HUES48 (cell line): ENCODE data around the gene KLF17.

Source experiments
- H3K27ac ChIP-seq: one replicate; pipeline ENCODE4 v1.7.0; 2013; ENCODE audit warnings: low read depth, low read length, inconsistent platforms
- H3K27me3 ChIP-seq: 2 replicates; pipeline ENCODE4 v1.6.1; 2013; ENCODE audit warnings: mild to moderate bottlenecking, low read length; ENCODE audit not compliant: control insufficient read depth, insufficient read depth
- H3K36me3 ChIP-seq: 2 replicates; pipeline ENCODE4 v1.6.1; 2013; ENCODE audit warnings: low read length; ENCODE audit not compliant: control insufficient read depth, insufficient read depth
- H3K4me1 ChIP-seq: 2 replicates; pipeline ENCODE4 v1.6.1; 2013; ENCODE audit warnings: mild to moderate bottlenecking, low read length; ENCODE audit not compliant: control insufficient read depth, insufficient read depth
- H3K4me3 ChIP-seq: 2 replicates; pipeline ENCODE4 v1.5.1; 2013; ENCODE audit warnings: mild to moderate bottlenecking, low read depth, low read length
- H3K9ac ChIP-seq: 2 replicates; pipeline ENCODE4 v1.6.1; 2013; ENCODE audit warnings: mild to moderate bottlenecking, low read depth, low read length, moderate library complexity
- H3K9me3 ChIP-seq: 2 replicates; pipeline ENCODE4 v1.6.1; 2013; ENCODE audit warnings: low read length; ENCODE audit not compliant: control insufficient read depth, insufficient read depth

KLF17 gene

GRCh38 chr1:44118682-44119081 is at the start of gene KLF17:
KLF17 (plus strand) TSS chr1:44118821; CDS start chr1:44118908, 87 bp downstream.
- Histone ChIP-seq H3K27ac (peak within 1 kb of the TSS; percentile 51), H3K27me3 (no peaks in the 10 kb centered on the region), H3K4me3 (no peak within 1 kb of the TSS), H3K9me3 (no peaks in the 10 kb centered on the region), H3K36me3 (no peaks in the 10 kb centered on the region), H3K9ac (no peak within 1 kb of the TSS), H3K4me1 (peaks cover 11% of the 10 kb centered on the region)

- Histone ChIP-seq H3K9ac (no peak overlapping the region), H3K4me3 (no peak overlapping the region), H3K27ac (no peak overlapping the region), H3K4me1 (peaks cover 10% of the 10 kb centered on the region; the same call in 1 of the 2 replicates), H3K36me3 (no peaks in the 10 kb centered on the region), H3K9me3 (no peaks in the 10 kb centered on the region), H3K27me3 (no peaks in the 10 kb centered on the region; the same call in 1 of the 2 replicates)
Measured at GRCh38 chr1:44071461-44071860, 47.2 kb upstream of the KLF17 start.

- H3K36me3 ChIP-seq = no peaks in the 10 kb centered on the region
- no peak overlapping the region for H3K27ac ChIP-seq
- H3K27me3 ChIP-seq = no peaks in the 10 kb centered on the region
- H3K4me3 ChIP-seq = no peak overlapping the region
- H3K9ac ChIP-seq = no peak overlapping the region
- H3K4me1 ChIP-seq = peaks cover 10% of the 10 kb centered on the region; the same call in 1 of the 2 replicates
- no peaks in the 10 kb centered on the region for H3K9me3 ChIP-seq
Measured at GRCh38 chr1:44072204-44072603, 46.4 kb upstream of the KLF17 start.

- Histone ChIP-seq H3K9me3 (no peaks in the 10 kb centered on the region), H3K9ac (no peak overlapping the region), H3K4me3 (no peak overlapping the region), H3K27me3 (no peaks in the 10 kb centered on the region), H3K27ac (no peak overlapping the region), H3K4me1 (peaks cover 10% of the 10 kb centered on the region; the same call in 1 of the 2 replicates), H3K36me3 (no peaks in the 10 kb centered on the region)
Measured at GRCh38 chr1:44072821-44073220, 45.8 kb upstream of the KLF17 start.

- H3K27me3 ChIP-seq = no peaks in the 10 kb centered on the region
- H3K36me3 ChIP-seq = no peaks in the 10 kb centered on the region
- H3K4me1 ChIP-seq = peaks cover 10% of the 10 kb centered on the region; the same call in 1 of the 2 replicates
- no peak overlapping the region for H3K9ac ChIP-seq
- no peaks in the 10 kb centered on the region for H3K9me3 ChIP-seq
- no peak overlapping the region for H3K4me3 ChIP-seq
- H3K27ac ChIP-seq = no peak overlapping the region
Measured at GRCh38 chr1:44073528-44073927, 45.1 kb upstream of the KLF17 start.

- Histone ChIP-seq H3K9ac (no peak overlapping the region), H3K4me1 (0 out of 2 replicates have a peak, but pooled peaks cover 10% of the 10 kb centered on the region)
Measured at GRCh38 chr1:44074415-44074814, 44.2 kb upstream of the KLF17 start.

GRCh38 chr1:44076066-44076465 is 42.6 kb upstream of the KLF17 start:
- no peaks in the 10 kb centered on the region for H3K36me3 ChIP-seq
- H3K27me3 ChIP-seq = no peaks in the 10 kb centered on the region
- H3K4me3 ChIP-seq = no peak overlapping the region
- H3K9ac ChIP-seq = no peak overlapping the region
- 0 out of 2 replicates have a peak, but pooled peaks cover 7% of the 10 kb centered on the region for H3K4me1 ChIP-seq
- no peak overlapping the region for H3K27ac ChIP-seq
- H3K9me3 ChIP-seq = no peaks in the 10 kb centered on the region

More at GRCh38 chr1:44074415-44074814, 44.2 kb upstream of the KLF17 start:
- no peak overlapping the region for H3K27ac ChIP-seq
- H3K36me3 ChIP-seq = no peaks in the 10 kb centered on the region
- H3K27me3 ChIP-seq = no peaks in the 10 kb centered on the region
- H3K9me3 ChIP-seq = no peaks in the 10 kb centered on the region
- no peak overlapping the region for H3K4me3 ChIP-seq

- Histone ChIP-seq H3K9ac (no peak overlapping the region), H3K9me3 (no peaks in the 10 kb centered on the region), H3K27me3 (no peaks in the 10 kb centered on the region), H3K36me3 (no peaks in the 10 kb centered on the region), H3K4me3 (no peak overlapping the region), H3K4me1 (0 out of 2 replicates have a peak, but pooled peaks cover 7% of the 10 kb centered on the region), H3K27ac (no peak overlapping the region)
Measured at GRCh38 chr1:44077421-44077820, 41.2 kb upstream of the KLF17 start.

GRCh38 chr1:44078104-44078503 is 40.5 kb upstream of the KLF17 start:
- no peak overlapping the region for H3K4me3 ChIP-seq
- H3K9ac ChIP-seq = no peak overlapping the region
- H3K27me3 ChIP-seq = no peaks in the 10 kb centered on the region
- no peaks in the 10 kb centered on the region for H3K36me3 ChIP-seq
- 0 out of 2 replicates have a peak, but pooled peaks cover 7% of the 10 kb centered on the region for H3K4me1 ChIP-seq
- no peak overlapping the region for H3K27ac ChIP-seq
- no peaks in the 10 kb centered on the region for H3K9me3 ChIP-seq

GRCh38 chr1:44079566-44079965 is 39.1 kb upstream of the KLF17 start:
- no peak overlapping the region for H3K27ac ChIP-seq
- H3K9me3 ChIP-seq = no peaks in the 10 kb centered on the region
- H3K4me1 ChIP-seq = 0 out of 2 replicates have a peak, but pooled peaks cover 7% of the 10 kb centered on the region
- no peak overlapping the region for H3K4me3 ChIP-seq
- H3K36me3 ChIP-seq = no peaks in the 10 kb centered on the region
- H3K27me3 ChIP-seq = no peaks in the 10 kb centered on the region
- no peak overlapping the region for H3K9ac ChIP-seq

- H3K9ac ChIP-seq = no peak overlapping the region
- no peak overlapping the region for H3K27ac ChIP-seq
- H3K27me3 ChIP-seq = no peaks in the 10 kb centered on the region
- no peaks in the 10 kb centered on the region for H3K9me3 ChIP-seq
- no peaks in the 10 kb centered on the region for H3K36me3 ChIP-seq
- H3K4me3 ChIP-seq = no peak overlapping the region
- peaks cover 15% of the 10 kb centered on the region for H3K4me1 ChIP-seq
Measured at GRCh38 chr1:44084998-44085675, 33.5 kb upstream of the KLF17 start.
